GM12873 (cell line): ENCODE measurements around the gene LDB1.

Source experiments
- CTCF ChIP-seq: IDR thresholded peaks from 2 replicates; pipeline ENCODE4 v1.5.1; 2012; ENCODE audit warnings: low read depth, mild to moderate bottlenecking, moderate library complexity, low read length, control low read depth; ENCODE audit not compliant: insufficient read depth; ENCODE audit errors: missing control alignments

The LDB1 gene

GRCh38 chr10:102141583-102142107, 21.5 kb upstream of the LDB1 start:
- no peak for TF ChIP-seq CTCF

- TF ChIP-seq CTCF: no peak
Measured at GRCh38 chr10:102140913-102141540, 20.9 kb upstream of the LDB1 start.

DNA sequence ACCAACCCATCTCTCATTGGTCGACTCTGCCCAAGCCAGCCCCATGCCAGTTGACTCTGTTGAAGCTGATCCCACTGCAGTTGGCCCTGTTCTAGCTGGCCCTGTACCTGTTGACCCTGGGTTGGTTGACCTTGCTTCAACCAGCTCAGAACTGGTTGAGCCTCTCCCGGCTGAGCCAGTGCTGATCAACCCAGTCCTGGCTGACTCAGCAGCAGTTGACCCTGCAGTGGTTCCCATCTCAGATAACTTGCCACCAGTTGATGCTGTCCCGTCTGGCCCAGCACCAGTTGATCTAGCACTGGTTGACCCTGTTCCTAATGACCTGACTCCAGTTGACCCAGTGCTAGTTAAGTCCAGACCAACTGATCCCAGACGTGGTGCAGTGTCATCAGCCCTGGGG, 20.1 kb upstream of the LDB1 start:
- no peak for TF ChIP-seq CTCF

DNA sequence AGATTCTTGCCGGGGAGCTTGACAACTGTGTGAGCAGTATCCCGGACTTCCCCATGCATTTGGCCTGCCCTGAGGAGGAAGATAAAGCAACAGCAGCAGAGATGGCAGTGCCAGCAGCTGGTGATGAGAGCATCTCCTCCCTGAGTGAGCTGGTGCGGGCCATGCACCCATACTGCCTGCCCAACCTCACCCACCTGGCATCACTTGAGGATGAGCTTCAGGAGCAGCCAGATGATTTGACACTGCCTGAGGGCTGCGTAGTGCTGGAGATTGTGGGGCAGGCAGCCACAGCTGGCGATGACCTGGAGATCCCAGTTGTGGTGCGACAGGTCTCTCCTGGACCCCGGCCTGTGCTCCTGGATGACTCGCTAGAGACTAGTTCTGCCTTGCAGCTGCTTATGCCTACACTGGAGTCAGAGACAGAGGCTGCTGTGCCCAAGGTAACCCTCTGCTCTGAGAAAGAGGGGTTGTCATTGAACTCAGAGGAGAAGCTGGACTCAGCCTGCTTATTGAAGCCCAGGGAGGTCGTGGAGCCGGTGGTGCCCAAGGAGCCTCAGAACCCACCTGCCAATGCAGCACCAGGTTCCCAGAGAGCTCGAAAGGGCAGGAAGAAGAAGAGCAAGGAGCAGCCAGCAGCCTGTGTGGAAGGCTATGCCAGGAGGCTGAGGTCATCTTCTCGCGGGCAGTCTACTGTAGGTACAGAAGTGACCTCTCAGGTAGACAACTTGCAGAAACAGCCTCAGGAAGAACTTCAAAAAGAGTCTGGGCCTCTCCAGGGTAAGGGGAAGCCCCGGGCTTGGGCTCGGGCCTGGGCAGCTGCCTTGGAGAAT, 19.3 kb upstream of the LDB1 start:
- no peak for TF ChIP-seq CTCF

DNA sequence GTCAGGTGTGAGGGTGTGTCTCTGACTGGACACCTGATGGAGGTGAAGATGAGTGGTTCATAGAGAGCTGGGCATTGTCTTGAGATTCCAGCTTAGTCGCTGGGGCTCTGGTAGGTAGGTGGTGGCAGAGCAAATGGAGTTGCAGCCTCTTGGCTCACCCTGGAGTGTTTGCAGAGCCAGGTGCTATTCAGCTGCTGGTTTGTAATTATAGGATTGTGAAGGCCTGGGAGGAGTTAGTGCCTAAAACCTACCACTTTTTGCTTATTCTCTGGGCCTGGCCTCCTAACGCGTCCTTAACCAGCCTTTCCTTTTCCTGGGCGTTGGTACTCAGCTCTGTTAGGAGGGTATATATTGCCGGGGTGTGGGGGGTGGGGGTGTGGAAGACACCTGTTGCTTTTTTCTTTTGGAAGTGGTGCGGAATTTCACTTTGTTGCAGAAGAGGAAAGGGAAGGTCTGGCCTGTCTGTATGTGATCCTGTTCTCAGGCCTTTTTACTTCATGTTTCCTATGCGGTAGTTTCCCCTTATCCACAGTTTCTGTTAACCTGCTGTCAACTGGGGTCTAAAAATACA, 15.9 kb upstream of the LDB1 start:
- TF ChIP-seq CTCF: no peak

GRCh38 chr10:102134416-102134815, 14.2 kb upstream of the LDB1 start:
- TF ChIP-seq CTCF: no peak
